Adipocyte (in vitro differentiated cells): ENCODE data around the gene FAM131C.

Experiments
- DNase-seq: peaks from one replicate; pipeline ENCODE4 v3.0.0-alpha.2; 2015; ENCODE audit warnings: low read depth
- H3K27me3 ChIP-seq: replicated peaks from 2 replicates; pipeline ENCODE4 v1.7.0; 2013; ENCODE audit warnings: mild to moderate bottlenecking, low read length, moderate library complexity; ENCODE audit not compliant: control insufficient read depth, insufficient read depth
- H3K36me3 ChIP-seq: 2 replicates; pipeline ENCODE4 v1.7.0; 2013; ENCODE audit warnings: low read length, mild to moderate bottlenecking, moderate library complexity; ENCODE audit not compliant: control insufficient read depth, insufficient read depth, severe bottlenecking
- H3K4me1 ChIP-seq: 2 replicates; pipeline ENCODE4 v1.7.0; 2013; ENCODE audit warnings: mild to moderate bottlenecking, low read length, moderate library complexity; ENCODE audit not compliant: control insufficient read depth, insufficient read depth
- H3K4me3 ChIP-seq: 2 replicates; pipeline ENCODE4 v1.7.0; 2013; ENCODE audit warnings: mild to moderate bottlenecking, low read length, moderate library complexity
- H3K9ac ChIP-seq: 2 replicates; pipeline ENCODE4 v1.7.0; 2013; ENCODE audit warnings: mild to moderate bottlenecking, low read length, moderate library complexity
- H3K9me3 ChIP-seq: 2 replicates; pipeline ENCODE4 v1.7.0; 2013; ENCODE audit warnings: mild to moderate bottlenecking, low read length, moderate library complexity; ENCODE audit not compliant: control insufficient read depth

Gene FAM131C

DNA sequence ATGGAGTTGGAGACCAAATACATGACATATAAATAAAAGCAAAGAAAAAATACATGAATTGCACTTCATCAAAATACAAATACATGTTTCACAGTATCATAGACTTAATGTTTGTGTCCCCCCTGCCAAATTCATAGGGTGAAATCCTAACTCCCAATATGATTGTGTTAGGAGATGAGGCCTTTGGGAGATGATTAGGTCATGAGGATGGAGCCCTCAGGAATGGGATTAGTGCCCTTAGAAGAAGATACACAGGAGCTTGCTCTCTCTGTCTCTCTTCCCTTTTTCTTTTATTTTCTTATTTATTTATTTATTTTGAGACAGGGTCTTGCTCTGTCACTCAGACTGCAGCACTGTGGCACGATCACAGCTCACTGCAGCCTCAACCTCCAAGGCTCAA, 26.0 kb upstream of the FAM131C start:
- Histone ChIP-seq H3K9me3 (peaks cover 9% of the 10 kb centered on the region), H3K4me1 (no peaks in the 10 kb centered on the region), H3K27me3 (peaks cover 30% of the 10 kb centered on the region), H3K36me3 (no peaks in the 10 kb centered on the region), H3K9ac (no peak overlapping the region), H3K4me3 (no peak overlapping the region)
- DNase-seq: no peak

DNA sequence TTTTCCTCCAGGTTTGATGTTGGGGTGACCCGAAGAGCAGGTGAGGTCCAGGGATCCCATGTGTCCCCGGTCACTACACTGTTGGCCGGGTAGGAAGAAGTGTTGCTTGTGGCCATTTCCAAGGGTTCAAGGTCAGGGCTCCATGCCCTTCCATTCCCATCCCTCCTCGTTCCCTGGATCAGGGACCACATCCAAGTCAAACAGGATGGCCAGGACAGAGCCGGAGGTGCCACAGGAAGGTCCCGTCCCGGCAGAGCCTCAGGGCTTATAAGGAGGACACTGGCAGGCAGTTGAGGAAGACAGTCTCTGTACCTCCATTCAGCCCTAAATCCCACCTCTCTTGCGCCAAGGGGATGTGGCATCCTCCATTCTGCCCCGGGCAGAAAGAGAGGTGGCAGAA, 22.0 kb upstream of the FAM131C start:
- no peak overlapping the region for H3K4me3 ChIP-seq
- H3K36me3 ChIP-seq: no peaks in the 10 kb centered on the region
- DNase-seq: no peak
- peaks cover 34% of the 10 kb centered on the region for H3K27me3 ChIP-seq
- no peaks in the 10 kb centered on the region for H3K4me1 ChIP-seq
- peaks cover 4% of the 10 kb centered on the region for H3K9me3 ChIP-seq
- no peak overlapping the region for H3K9ac ChIP-seq

DNA sequence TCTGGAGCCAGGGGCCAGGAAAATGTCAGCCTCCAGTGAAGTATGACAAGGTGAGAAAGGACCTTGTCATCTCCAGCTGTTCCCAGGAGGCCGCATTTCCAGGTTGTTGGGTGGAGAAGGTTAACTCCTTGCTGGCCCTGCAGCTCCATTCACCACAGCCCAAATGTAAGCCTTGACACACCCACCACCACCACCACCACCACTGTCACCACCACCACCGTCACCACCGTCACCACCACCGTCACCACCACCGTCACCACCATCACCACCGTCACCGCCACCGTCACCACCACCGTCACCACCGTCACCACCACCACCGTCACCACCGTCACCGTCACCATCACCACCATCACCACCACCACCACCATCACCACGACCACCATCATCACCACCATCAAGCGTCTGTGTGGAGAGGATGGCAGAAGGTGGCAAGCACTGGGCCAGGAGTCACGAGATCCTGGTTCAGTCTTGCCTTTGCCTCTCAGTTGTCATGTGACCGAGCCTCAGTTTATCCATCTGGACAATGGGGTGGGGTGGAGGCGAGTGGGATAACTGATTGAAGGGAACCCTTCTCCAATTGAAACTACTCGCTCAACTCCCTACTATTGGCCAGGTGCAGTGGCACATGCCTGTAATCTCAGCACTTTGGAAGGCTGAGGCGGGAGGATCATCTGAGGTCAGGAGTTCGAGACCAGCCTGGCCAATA, 21.2 kb upstream of the FAM131C start:
- DNase-seq: no peak
- peaks cover 4% of the 10 kb centered on the region for H3K9me3 ChIP-seq
- no peak overlapping the region for H3K4me3 ChIP-seq
- H3K9ac ChIP-seq: no peak overlapping the region
- no peaks in the 10 kb centered on the region for H3K4me1 ChIP-seq
- H3K27me3 ChIP-seq: peaks cover 38% of the 10 kb centered on the region
- H3K36me3 ChIP-seq: no peaks in the 10 kb centered on the region

DNA sequence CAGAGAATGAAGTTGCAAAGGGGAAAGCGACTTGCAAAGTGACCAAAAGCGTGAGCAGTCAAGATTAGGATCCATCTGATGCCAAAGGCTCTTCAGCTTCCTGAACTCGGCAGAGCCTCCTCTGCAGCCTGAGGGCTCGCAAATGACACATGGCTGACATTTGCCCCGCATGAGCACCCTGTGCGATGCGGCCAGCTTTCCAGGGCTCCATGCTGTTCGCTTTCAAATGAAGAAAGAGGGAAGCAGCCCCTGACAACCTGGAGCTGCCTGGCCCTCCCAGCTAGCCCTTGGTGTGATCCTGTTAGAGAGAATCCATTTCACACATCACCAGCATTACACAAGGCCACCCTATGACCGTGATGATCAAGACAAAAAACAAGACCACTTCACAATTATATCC, 20.2 kb upstream of the FAM131C start:
- Histone ChIP-seq H3K4me1 (no peaks in the 10 kb centered on the region), H3K9ac (no peak overlapping the region), H3K9me3 (no peaks in the 10 kb centered on the region), H3K36me3 (no peaks in the 10 kb centered on the region), H3K4me3 (no peak overlapping the region), H3K27me3 (peaks cover 38% of the 10 kb centered on the region)
- no peak for DNase-seq

DNA sequence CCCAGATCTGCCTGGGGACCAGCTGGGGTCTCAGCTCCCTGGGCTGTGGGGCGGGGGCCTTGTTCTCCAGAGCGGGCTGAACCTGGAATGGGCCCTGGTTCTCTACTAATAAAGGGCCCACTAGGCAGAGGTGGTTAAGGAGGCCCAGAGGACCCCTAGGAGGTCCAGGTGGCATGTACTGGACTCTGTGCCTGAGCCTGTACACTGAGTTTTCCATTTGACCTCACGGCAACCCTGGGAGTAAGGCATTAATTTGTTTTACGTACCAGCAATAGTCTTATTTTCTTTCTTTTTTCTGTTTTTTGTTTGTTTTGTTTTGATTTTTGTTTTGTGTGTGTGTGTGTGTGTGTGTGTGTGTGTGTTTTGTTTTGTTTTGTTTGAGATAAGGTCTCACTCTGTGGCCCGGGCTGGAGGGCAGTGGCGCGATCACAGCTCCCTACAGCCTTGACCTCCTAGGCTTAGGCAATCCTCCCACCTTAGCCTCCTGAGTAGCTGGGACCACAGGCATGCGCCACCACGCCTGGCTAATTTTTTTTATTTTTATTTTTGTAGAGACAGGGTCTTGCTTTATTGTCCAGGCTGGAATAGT, 19.6 kb upstream of the FAM131C start:
- Histone ChIP-seq H3K9ac (no peak overlapping the region), H3K9me3 (no peaks in the 10 kb centered on the region), H3K27me3 (peaks cover 38% of the 10 kb centered on the region), H3K36me3 (no peaks in the 10 kb centered on the region), H3K4me3 (no peak overlapping the region), H3K4me1 (no peaks in the 10 kb centered on the region)
- no peak for DNase-seq

DNA sequence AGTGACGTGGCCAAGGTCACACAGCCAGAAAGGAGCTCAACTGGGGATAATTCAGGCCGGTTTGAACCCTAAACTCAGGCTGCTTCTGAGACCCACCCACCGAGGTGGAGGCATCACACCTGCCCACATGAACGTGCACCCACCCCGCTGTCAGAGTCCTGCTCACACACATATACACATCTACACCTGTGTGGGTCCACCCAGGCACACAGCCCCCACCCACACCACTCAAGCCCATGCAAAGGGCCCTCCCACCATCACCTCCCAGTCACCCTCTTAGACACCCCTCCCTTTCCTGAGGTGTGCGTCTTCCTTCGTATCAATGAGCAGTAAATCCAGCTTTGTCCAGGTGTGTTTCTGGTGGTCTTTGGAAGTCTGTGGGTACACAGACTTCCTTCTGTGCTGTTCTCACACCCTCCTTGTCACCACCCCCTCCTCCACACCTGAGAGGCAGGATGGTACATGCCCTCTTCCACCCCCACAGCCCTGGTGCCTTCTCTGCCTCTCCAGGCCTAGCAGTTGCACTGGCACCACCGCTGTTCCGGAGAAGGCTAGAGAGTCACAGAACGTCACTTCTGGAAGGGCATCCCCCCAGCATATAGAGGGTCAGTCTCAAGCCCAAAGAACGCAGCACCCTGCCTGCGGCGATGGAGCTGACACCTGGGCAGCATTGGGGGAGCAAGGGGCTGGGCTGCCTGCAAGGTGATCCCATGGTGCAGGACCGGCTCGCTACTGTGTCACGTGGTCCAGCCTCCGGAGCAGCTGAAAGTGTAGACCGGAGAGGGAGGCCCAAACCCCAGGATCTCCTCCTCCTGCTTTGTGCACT, 18.9 kb upstream of the FAM131C start:
- Histone ChIP-seq H3K36me3 (no peaks in the 10 kb centered on the region), H3K9ac (no peak overlapping the region), H3K27me3 (peaks cover 38% of the 10 kb centered on the region), H3K4me1 (no peaks in the 10 kb centered on the region), H3K4me3 (no peak overlapping the region), H3K9me3 (no peaks in the 10 kb centered on the region)
- no peak for DNase-seq

DNA sequence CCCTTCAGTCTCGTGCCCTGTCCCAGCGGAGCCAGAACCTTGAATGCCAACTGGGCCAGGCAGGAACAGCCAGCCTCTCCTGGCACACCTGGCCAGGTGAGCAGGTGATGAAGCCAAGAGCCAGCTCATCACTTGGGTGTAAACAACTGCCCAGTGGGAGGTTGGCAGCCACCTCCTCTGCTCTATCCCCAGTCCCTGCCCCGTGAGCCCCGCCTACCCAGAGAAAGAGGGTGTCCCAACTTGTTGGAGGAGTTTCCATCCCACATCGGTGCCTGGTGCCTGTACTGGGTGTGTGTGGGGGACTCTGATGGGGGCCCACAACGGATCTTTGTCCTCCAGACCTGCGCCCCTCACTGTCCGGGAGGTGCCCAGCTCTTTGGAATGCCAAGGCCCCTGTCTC, 17.8 kb upstream of the FAM131C start:
- Histone ChIP-seq H3K36me3 (no peaks in the 10 kb centered on the region), H3K9ac (no peak overlapping the region), H3K9me3 (no peaks in the 10 kb centered on the region), H3K27me3 (peaks cover 32% of the 10 kb centered on the region), H3K4me1 (no peaks in the 10 kb centered on the region), H3K4me3 (no peak overlapping the region)
- DNase-seq: no peak

DNA sequence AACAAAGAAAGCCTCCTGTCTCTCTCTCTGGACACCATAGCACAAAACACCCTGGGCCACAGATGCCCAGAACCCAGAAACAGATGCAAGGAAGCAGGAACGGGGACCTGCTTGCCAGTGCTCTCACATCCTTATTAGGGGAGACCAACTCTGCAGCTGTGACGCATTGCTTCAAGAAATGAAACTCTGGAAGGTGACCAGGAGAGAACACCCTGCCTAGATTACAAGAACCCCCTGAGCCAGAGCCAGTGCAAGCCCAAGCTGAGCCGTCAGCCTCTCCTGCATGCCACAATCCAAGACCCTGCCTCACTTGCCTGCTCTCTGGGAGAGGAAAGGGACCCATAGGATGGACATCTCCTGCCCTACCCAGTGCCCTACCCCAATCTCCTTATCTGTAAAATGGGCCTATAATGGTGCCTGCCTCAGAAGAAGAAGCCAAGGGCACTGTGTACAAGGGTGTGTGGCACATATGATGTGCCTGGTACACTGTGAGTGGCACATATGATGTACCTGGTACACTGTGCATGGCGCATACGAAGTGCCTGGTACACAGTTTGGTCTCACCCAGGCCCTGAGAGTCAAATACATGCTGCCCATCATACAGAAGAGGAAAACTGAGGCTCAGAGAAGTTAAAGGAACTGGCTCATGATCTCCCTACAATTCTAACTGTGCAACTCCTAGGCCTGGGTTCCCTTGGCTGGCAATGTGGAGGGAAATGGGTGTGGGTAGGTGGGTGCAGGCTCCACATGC, 16.8 kb upstream of the FAM131C start:
- peaks cover 24% of the 10 kb centered on the region for H3K27me3 ChIP-seq
- H3K9me3 ChIP-seq: no peaks in the 10 kb centered on the region
- DNase-seq: no peak
- no peaks in the 10 kb centered on the region for H3K36me3 ChIP-seq
- no peak overlapping the region for H3K9ac ChIP-seq
- no peak overlapping the region for H3K4me3 ChIP-seq
- H3K4me1 ChIP-seq: no peaks in the 10 kb centered on the region

DNA sequence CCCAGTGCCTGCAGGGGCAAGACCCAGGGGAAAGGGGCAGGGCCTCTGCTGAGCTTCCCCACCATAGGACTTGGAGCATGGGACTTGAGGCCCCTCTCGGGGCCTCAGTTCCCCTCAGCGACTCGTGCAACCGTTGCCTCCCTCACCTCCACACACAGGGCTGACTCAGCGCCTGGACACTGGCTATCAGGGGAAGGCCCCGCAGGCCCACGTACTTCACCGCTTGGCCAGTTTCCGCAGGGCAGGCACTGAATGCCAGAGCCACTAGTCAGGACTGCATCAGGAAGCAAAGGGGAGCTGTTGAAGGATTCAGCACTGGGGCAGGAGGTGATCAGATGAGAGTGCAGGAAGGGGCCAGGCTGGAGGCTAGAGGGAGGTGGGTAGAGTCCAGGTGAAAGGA, 15.5 kb upstream of the FAM131C start:
- no peaks in the 10 kb centered on the region for H3K4me1 ChIP-seq

DNA sequence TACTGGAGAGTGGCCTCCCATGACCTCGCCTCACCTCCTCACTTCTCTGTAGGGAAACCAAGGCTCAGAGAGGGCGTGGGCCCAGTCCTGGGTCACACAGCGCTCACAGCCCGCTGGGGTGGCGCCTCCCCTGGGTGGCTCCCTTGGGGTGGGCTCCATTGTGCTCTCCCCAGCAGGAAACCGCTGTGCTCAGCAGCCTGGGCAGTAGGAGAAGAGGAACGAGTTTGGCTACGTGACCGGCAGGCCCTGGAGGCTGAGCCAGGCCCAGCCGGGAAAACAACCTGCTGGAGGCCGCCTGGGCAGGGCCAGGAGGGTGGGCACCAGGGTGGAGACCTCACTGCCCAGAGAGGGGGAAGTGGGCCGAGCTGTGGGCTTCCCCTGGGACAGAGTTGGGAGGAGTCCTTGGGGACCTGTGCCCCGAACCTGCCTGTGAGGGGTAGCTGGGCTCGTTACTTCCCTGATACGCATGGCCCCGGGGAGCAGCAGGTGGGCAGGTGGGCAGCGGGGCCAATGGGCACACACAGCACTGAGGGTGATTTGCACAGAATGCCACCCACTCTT, 15.0 kb upstream of the FAM131C start:
- DNase-seq: no peak
- Histone ChIP-seq H3K9me3 (no peaks in the 10 kb centered on the region), H3K4me3 (no peak overlapping the region), H3K4me1 (no peaks in the 10 kb centered on the region), H3K36me3 (no peaks in the 10 kb centered on the region), H3K9ac (no peak overlapping the region), H3K27me3 (peaks cover 22% of the 10 kb centered on the region)

More for the DNA sequence above, 15.5 kb upstream of the FAM131C start:
- Histone ChIP-seq H3K9me3 (no peaks in the 10 kb centered on the region), H3K27me3 (peaks cover 22% of the 10 kb centered on the region), H3K4me3 (no peak overlapping the region), H3K9ac (no peak overlapping the region), H3K36me3 (no peaks in the 10 kb centered on the region)
- DNase-seq: peak; percentile 88

DNA sequence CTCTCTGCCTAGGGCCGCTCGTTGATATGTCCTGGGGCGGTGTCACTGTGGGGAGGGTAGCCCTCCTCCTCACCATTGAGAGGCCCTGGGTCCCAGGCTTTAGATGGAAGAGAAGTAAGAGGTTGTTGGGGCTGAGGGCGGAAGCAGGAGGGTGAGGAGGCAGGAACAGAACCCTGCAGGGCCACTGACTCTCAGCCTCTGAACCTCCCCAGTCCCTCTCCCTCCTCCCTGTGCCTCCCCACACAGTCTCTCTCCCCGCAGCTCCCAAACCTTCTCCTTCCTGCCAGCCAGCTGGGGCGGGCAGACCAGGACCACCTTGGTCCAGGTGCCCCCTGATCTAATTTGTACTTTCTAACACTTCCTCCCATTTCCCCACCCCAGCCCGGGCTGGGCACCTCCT, 14.3 kb upstream of the FAM131C start:
- Histone ChIP-seq H3K36me3 (no peaks in the 10 kb centered on the region), H3K4me3 (no peak overlapping the region), H3K4me1 (no peaks in the 10 kb centered on the region), H3K9ac (no peak overlapping the region), H3K9me3 (no peaks in the 10 kb centered on the region), H3K27me3 (peaks cover 22% of the 10 kb centered on the region)
- no peak for DNase-seq
